Psoas muscle (tissue), 8 donors: Measurements from ENCODE around the gene TMEM121B. TPM values are rescaled to one million over a fixed set of nuclear protein-coding genes. Genes with fewer than 3 reads are reported as not detected.

ENCODE experiments used
- ATAC-seq, 4 donors: fragments of 200-7000 bp; cut with Tn5 transposase; one replicate each; pipeline ENCODE4 v1.9.1; 2020; ENCODE audit warnings: moderate library complexity in 3 of 4, mild to moderate bottlenecking in 2 of 4
- DNase-seq, 2 donors: peaks; one replicate each; pipeline ENCODE4 v3.0.0-alpha.2; 2020
- H3K27ac ChIP-seq: fragments of 200-600 bp; one replicate; pipeline ENCODE4 v1.8.0; 2022
- H3K27me3 ChIP-seq, 3 donors: fragments of 200-600 bp in 1 of 3; one replicate each; pipeline versions ENCODE4 v1.6.1 to v1.8.0; 2013 to 2022; ENCODE audit warnings: low read length in 2 of 3, mild to moderate bottlenecking in 2 of 3, moderate library complexity in 1 of 3; ENCODE audit not compliant: insufficient read depth in 3 of 3
- H3K36me3 ChIP-seq, 2 donors: fragments of 200-600 bp in 1 of 2; one replicate each; pipeline versions ENCODE4 v1.6.1 to v1.8.0; 2013 to 2022; ENCODE audit warnings: low read depth in 1 of 2, mild to moderate bottlenecking in 1 of 2, moderate library complexity in 1 of 2; ENCODE audit not compliant: insufficient read depth in 1 of 2
- H3K4me1 ChIP-seq: fragments of 200-600 bp; one replicate; pipeline ENCODE4 v1.8.0; 2022
- H3K4me3 ChIP-seq: fragments of 200-600 bp; one replicate; pipeline ENCODE4 v1.8.0; 2022; ENCODE audit warnings: mild to moderate bottlenecking
- H3K9me3 ChIP-seq: fragments of 200-600 bp; one replicate; pipeline ENCODE4 v1.8.0; 2022
- WGBS, 3 donors: extraction: QIAGEN DNeasy Blood & Tissue Kit; methylation state at CpG; one replicate each; pipeline versions ENCODE4 v1.1.6 to v1.1.7; 2013; 5-methylcytosine and 5-hydroxymethylcytosine counted together
- intact Hi-C, 2 donors: fragments of 100-400 bp; cut with DNase I; formaldehyde crosslinking; loops; one replicate each; pipeline versions ENCODE4 v1.11.0 to v1.14.2; 2022
- polyA plus RNA-seq, 3 donors: library from polyadenylated mRNA; stranded (reverse); fragments of 200-250 nt; gene quantifications; one replicate each; pipeline ENCODE4 v1.2.3, GENCODE V29; 2013
- total RNA-seq, 4 donors: library from RNA; stranded (reverse); fragmentation: NEBNext Ultra II Directional in 2 of 4; extraction: Animal tissue kit (Norgen Biotek cat#: 25700) in 2 of 4; gene quantifications; one replicate each; pipeline versions ENCODE4 v1.2.1 to v1.2.4, GENCODE V29; 2021 to 2023
- TF ChIP-seq, protein P1 (sequence below): fragments of 200-600 bp; IDR thresholded peaks from one replicate; pipeline ENCODE4 v1.8.0; 2022; ENCODE audit warnings: antibody characterized with exemption
- donor health status: healthy with polysubstance abuse.
- donor health status: DM: no; HTN: no; CAD: no; lungs with moderate emphysema.
- donor health status: Bipolar disorder and iron deficiency.
- donor health status: healthy.
- donor health status: DM: yes; HTN: yes; CAD: no.
- donor health status: DM: no; HTN: no; CAD: no.
- donor health status: DM: no; HTN: no; CAD: no.
- donor health status: DM: yes; HTN: yes; CAD: no.

Gene TMEM121B
- total and polyA plus RNA-seq, 7 donors = 0.03 to 0.80 (median 0.28) TPM

DNA sequence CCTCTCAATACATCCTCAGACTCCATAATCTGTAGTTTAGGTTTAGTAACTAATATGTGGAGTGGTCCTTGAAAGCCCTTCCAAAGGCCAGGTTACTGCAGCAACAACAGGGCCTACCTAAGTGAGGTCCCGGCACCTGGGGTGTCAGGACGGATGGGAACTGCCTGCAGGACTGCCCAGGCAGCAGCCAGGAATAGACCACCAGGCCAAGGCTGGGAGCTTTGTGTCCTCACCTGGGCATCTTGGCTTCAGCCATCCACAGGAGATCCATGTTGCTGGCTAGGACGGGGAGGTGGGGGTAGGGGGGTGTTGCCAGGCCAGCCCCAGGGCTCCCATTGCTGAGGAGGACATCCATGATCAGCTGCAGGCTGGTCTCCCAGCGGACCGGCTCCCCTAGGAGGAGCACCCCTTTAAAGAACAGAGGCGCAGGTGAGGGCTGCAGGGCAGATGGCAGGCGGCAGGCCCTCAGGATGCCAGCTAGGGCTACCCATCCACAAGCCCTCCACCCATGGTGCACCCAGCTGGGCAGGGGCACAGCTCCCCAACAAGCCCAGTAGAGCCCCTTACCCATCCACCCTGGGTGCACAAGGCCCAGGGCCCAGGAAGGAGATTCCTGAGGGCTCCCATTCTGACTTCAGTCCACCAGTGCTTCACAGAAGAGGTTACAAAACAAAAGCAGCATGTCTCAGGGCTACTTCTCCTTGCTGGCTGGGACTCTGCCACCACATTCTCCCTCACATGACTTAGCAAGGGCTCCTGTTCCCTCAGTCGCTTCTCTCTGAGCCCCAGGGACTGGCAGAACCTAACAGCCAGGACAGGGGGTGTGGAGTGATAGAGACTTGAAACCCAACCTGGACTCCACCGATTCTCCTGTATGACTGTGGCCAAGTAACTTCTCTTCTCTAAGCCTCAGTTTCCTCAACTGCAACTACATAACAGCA lies 19.9 kb upstream of the TMEM121B start:
- peak; percentile 63 to 83 (median 67) for ATAC-seq
- intact Hi-C loops = no loop called here
- Histone ChIP-seq H3K27ac (peak overlapping the region; percentile 80), H3K36me3 (peaks cover 0 to 65% of the 10 kb centered on the region in 2 donors), H3K9me3 (no peaks in the 10 kb centered on the region), H3K27me3 (no peaks in the 10 kb centered on the region), H3K4me1 (peaks cover 41% of the 10 kb centered on the region), H3K4me3 (no peak overlapping the region)
- no peak for DNase-seq
- TF ChIP-seq, protein P1, sequence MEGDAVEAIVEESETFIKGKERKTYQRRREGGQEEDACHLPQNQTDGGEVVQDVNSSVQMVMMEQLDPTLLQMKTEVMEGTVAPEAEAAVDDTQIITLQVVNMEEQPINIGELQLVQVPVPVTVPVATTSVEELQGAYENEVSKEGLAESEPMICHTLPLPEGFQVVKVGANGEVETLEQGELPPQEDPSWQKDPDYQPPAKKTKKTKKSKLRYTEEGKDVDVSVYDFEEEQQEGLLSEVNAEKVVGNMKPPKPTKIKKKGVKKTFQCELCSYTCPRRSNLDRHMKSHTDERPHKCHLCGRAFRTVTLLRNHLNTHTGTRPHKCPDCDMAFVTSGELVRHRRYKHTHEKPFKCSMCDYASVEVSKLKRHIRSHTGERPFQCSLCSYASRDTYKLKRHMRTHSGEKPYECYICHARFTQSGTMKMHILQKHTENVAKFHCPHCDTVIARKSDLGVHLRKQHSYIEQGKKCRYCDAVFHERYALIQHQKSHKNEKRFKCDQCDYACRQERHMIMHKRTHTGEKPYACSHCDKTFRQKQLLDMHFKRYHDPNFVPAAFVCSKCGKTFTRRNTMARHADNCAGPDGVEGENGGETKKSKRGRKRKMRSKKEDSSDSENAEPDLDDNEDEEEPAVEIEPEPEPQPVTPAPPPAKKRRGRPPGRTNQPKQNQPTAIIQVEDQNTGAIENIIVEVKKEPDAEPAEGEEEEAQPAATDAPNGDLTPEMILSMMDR = no peak
- 77 to 88% (median 82%) methylated on average over 8 to 9 of the region's 9 CpGs for WGBS, 3 donors

DNA sequence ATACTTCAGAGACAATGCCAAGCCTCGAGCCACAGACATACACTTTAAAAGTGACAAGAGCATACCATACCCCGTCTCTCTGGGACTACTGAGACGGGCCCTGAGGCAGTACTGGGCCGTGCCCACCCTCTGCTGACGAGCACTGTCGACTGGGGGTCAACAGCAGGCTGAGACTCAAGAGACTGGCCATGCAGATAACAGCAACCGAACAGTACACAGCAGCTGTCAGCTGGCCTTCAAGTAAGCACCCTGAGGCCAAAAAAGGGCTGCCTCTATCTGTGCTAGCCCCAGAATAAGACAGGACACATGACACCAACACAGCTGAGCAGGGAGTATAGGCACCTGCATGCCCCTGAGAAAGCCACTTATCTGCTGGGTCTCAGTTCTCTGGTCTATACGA lies 18.9 kb upstream of the TMEM121B start:
- 28 to 37% (median 36%) methylated on average over 8 of the region's 8 CpGs for WGBS, 3 donors
- H3K4me1 ChIP-seq = peaks cover 41% of the 10 kb centered on the region
- DNase-seq (no peak), ATAC-seq (peak; percentile 71 to 86 (median 82))
- H3K4me3 ChIP-seq = no peak overlapping the region
- peak overlapping the region; percentile 80 for H3K27ac ChIP-seq
- H3K27me3 ChIP-seq = no peaks in the 10 kb centered on the region
- H3K9me3 ChIP-seq = no peaks in the 10 kb centered on the region
- intact Hi-C loops = no loop called here
- peaks cover 0 to 58% of the 10 kb centered on the region in 2 donors for H3K36me3 ChIP-seq
- TF ChIP-seq, protein P1 = no peak

DNA sequence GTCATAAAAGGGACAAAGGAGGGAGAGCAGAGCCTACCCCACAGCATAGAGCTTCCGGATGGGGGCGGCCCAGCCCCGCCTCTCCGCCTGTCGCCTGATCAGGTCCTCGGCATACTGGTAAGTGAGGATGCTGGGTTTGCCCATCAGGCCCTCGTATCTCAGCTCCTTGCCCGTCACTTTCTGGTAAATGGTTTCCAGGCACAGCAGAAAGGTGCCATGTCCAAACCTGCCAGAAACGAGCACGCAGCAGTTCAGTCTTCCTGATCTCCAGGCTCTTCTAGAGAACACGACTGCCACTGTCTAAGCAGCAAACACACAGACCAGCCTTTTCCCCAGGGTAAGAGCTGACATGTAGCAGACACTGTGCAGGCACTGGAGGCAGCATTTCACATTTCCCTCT lies 17.4 kb upstream of the TMEM121B start:
- ATAC-seq (no peak), DNase-seq (no peak)
- H3K4me3 ChIP-seq = no peak overlapping the region
- TF ChIP-seq, protein P1 = no peak
- peaks cover 41% of the 10 kb centered on the region for H3K4me1 ChIP-seq
- H3K9me3 ChIP-seq = no peaks in the 10 kb centered on the region
- intact Hi-C loops = no loop called here
- 86 to 93% (median 87%) methylated on average over 11 of the region's 11 CpGs for WGBS, 3 donors
- H3K27ac ChIP-seq = no peak overlapping the region
- no peaks in the 10 kb centered on the region for H3K27me3 ChIP-seq
- H3K36me3 ChIP-seq = peaks cover 0 to 43% of the 10 kb centered on the region in 2 donors

DNA sequence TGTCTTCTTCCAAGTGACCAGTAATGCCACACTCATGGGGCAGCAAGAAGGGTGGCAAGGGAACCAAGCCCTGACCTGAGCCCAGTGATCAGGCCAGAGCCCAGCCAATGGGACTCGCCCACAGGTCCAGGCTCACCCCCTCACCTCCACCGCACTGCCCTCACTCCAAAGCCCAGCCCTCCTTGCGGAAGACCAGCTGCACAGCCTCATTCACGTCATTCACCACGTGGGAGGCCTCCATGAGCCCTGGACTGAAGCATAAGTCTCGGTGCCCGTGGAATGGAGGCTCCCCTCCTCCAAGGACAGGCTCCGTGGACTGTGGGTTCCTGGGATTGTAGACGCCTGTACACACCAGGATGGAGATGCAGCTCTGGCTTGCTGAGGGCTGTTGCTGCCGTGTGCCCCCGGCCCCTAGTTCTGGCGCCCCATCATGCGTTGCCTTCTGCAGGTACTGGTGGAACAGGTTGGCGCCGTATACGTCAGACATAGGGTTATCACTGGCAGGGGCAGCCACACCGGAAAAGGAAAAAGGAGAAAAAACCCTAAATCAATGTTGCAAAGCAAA lies 16.8 kb upstream of the TMEM121B start:
- WGBS, 3 donors = 79 to 89% (median 83%) methylated on average over 17 of the region's 17 CpGs
- TF ChIP-seq, protein P1 = no peak
- DNase-seq = no peak
- Histone ChIP-seq H3K4me3 (no peak overlapping the region), H3K27ac (no peak overlapping the region), H3K4me1 (peaks cover 41% of the 10 kb centered on the region), H3K9me3 (no peaks in the 10 kb centered on the region), H3K27me3 (no peaks in the 10 kb centered on the region), H3K36me3 (peaks cover 0 to 37% of the 10 kb centered on the region in 2 donors)
- no peak for ATAC-seq
- intact Hi-C loops = no loop called here
